ENCODE data around the gene CLPTM1L. TPM values are rescaled to one million over a fixed set of nuclear protein-coding genes. Genes with fewer than 3 reads are reported as not detected.

CLPTM1L gene
- total and polyA plus RNA-seq, 9 of the 15 experiments (the other 6 are each of a cell fraction or from before 2014, with no cell fraction given), result 3.5 to 217 (median 177) TPM

- Histone ChIP-seq H2AFZ (ENCODE audit: low read depth, low read length) (no peak overlapping the region), H3K27me3 (ENCODE audit: control insufficient read depth in 2 of 2, insufficient read depth in 2 of 2, low read length in 2 of 2) (peaks cover 9 to 58% of the 10 kb centered on the region in 2 experiments), H3K79me2 (ENCODE audit: control insufficient read depth, insufficient read depth, low read length) (no peaks in the 10 kb centered on the region), H3K9me3 (replicated peaks; ENCODE audit: control insufficient read depth, insufficient read depth, low read depth, low read length) (no peaks in the 10 kb centered on the region), H3K4me3 (no peak overlapping the region), H4K20me1 (replicated peaks; ENCODE audit: control insufficient read depth, insufficient read depth, low read length) (peaks cover 9% of the 10 kb centered on the region; the same call in 1 of the 2 replicates), H3K4me1 (replicated peaks in 1 of 2; ENCODE audit: control insufficient read depth in 2 of 2, insufficient read depth in 2 of 2, low read length in 2 of 2) (peaks cover 0 to 38% of the 10 kb centered on the region in 2 experiments; a peak in 2 of 5 replicates), H3K9ac (ENCODE audit: insufficient read depth in 1 of 2, low read depth in 2 of 2, low read length in 2 of 2) (no peak overlapping the region), H3K4me2 (ENCODE audit: insufficient read depth, low read length) (no peak overlapping the region), H3K36me3 (ENCODE audit: control insufficient read depth, insufficient read depth, low read length) (no peaks in the 10 kb centered on the region), H3K9me1 (ENCODE audit: control insufficient read depth, insufficient read depth, low read length) (no peaks in the 10 kb centered on the region), H3K27ac (ENCODE audit: extremely low read depth, low read depth, low read length) (no peak overlapping the region)
- TF ChIP-seq PATZ1 (CRISPR knock-in tag; IDR thresholded peaks at IDR 0.05; ENCODE audit: borderline replicate concordance) (no peak), SOX6 (IDR thresholded peaks at IDR 0.05) (no peak), CHD2 (IDR thresholded peaks at IDR 0.05; ENCODE audit: low read depth, low read length) (no peak), PHB (CRISPR knock-in tag; IDR thresholded peaks at IDR 0.05) (no peak), ZFP30 (CRISPR knock-in tag; IDR thresholded peaks at IDR 0.05; ENCODE audit: borderline replicate concordance) (no peak), MAX (CRISPR knock-in tag; IDR thresholded peaks at IDR 0.05) (peak; percentile 61), MAFK (IDR thresholded peaks at IDR 0.05; ENCODE audit: low read length) (no peak), PRPF4 (IDR thresholded peaks at IDR 0.05; ENCODE audit: insufficient read depth, low read depth, low read length, poor library complexity, severe bottlenecking) (no peak)
- ATAC-seq (peak; percentile 52), DNase-seq (ENCODE audit: extremely low read depth in 1 of 4, low spot score in 3 of 4) (no peak), FAIRE-seq (no peak)
- intact Hi-C loops (cut with micrococcal nuclease), result no loop called here
- ChIA-PET CTCF (ENCODE audit: low intra/inter-chr PET ratio) (interaction anchor here (0.5 kb wide), 1 partner anchor 102 kb away, joined by 4 read pairs; no protein-coding TSS in a partner anchor), POLR2A (interaction anchor here (1.1 to 1.2 kb wide), 2 partner anchors 9 to 27 kb away, joined by 3 to 4 read pairs; no protein-coding TSS in a partner anchor)
- in situ Hi-C loops (cut with MboI), result no loop called here
- WGBS (ENCODE audit: insufficient coverage, low coverage, missing lambda C conversion rate), result 42% methylated on average over 35 of the region's 37 CpGs
- BruUV-seq (replicated peaks), result no TSS peak
Measured at GRCh38 chr5:1288439-1289335, 56.2 kb downstream of the CLPTM1L start.

All from K562 (cell line).